ENCODE measurements around the gene KRT7.

The KRT7 gene

DNA sequence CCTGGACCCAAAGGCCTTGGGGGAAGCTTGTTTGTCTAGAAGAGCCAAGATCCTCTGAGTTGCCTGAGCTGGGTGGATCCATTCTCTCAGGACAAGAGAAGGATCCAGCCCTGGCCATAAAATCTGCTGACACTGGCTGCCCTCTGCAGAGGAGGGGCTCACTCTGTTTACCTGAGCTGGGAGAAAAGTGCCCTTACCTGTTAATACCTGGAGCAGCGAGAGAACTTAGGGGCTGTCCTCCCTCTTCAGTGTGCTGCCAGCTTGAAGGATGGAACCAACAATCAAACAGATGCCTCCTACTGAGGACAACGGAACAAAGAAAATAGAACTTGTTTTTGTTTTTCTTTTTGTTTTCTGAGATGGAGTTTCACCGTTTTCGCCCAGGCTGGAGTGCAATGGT lies 7.3 kb upstream of the KRT7 start:
- DNase-seq (ENCODE audit: low read depth): no peak
- TF ChIP-seq, protein P1, sequence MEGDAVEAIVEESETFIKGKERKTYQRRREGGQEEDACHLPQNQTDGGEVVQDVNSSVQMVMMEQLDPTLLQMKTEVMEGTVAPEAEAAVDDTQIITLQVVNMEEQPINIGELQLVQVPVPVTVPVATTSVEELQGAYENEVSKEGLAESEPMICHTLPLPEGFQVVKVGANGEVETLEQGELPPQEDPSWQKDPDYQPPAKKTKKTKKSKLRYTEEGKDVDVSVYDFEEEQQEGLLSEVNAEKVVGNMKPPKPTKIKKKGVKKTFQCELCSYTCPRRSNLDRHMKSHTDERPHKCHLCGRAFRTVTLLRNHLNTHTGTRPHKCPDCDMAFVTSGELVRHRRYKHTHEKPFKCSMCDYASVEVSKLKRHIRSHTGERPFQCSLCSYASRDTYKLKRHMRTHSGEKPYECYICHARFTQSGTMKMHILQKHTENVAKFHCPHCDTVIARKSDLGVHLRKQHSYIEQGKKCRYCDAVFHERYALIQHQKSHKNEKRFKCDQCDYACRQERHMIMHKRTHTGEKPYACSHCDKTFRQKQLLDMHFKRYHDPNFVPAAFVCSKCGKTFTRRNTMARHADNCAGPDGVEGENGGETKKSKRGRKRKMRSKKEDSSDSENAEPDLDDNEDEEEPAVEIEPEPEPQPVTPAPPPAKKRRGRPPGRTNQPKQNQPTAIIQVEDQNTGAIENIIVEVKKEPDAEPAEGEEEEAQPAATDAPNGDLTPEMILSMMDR (IDR thresholded peaks at IDR 0.05; ENCODE audit: insufficient read depth, low read depth, low read length, missing control alignments): no peak
- H3K4me3 ChIP-seq (ENCODE audit: low read length): no peak overlapping the region

DNA sequence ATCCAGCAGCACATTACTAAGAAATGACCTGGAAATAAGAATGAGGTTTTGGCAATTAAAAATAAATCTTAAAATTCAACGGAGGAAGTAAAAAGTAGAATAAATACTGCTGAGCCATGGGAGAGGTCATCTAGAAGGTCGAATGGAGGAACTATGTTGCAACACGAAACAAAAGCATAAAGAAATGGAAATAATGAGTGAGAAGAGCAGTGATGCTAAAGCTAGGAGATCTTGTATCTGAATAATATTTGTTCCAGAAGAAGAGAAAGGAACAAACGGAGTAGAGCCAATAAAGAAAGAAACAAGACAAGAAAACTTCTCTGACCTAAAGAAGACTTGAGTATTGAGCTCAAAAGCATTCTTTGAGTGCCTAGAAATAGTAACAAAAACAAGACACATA lies 6.6 kb upstream of the KRT7 start:
- TF ChIP-seq, protein P1 (IDR thresholded peaks at IDR 0.05; ENCODE audit: insufficient read depth, low read depth, low read length, missing control alignments): no peak
- DNase-seq (ENCODE audit: low read depth): no peak
- H3K4me3 ChIP-seq (ENCODE audit: low read length): no peak overlapping the region

DNA sequence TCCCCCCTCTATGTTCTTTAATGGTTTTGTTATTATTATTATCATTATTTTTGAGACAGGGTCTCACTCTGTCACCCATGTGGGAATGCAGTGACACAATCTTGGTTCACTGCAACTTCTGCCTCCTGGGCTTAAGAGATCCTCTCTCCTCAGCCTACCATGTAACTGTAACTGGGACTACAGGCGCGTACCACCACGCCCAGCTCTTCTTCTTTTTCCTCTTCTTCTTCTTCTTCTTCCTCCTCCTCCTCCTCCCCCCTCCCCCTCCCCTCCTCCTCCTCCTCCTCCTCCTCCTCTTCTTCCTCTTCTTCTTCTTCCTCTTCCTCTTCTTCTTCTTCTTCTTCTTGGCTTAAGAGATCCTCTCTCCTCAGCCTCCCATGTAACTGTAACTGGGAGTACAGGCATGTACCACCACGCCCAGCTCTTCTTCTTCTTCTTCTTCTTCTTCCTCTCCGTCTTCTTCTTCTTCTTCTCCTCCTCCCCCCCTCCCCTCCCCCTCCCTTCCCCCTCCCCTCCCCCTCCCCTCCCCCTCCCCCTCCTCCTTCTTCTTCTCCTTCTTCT lies 5.4 kb upstream of the KRT7 start:
- no peak for DNase-seq (ENCODE audit: low read depth)
- TF ChIP-seq, protein P1 (IDR thresholded peaks at IDR 0.05; ENCODE audit: insufficient read depth, low read depth, low read length, missing control alignments): no peak
- H3K4me3 ChIP-seq (ENCODE audit: low read length): no peak overlapping the region

DNA sequence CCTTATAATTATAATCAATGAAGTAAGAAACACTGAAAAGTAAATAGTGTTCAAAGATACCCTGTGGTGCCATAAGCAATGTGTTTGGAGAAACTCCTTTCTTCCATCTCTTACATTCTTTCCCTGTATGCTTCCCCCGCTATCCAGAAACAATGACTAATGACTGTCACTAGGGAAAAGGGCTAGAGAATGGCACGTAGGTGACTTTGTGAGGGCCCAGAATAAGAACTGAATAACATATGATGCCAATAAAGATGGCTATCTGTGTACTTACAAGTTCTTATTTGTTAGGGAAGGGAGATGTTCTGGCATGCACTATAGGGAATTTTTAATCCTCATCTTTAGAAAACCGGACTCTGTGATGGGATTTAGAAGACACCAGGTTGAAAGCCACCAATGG lies 4.7 kb upstream of the KRT7 start:
- no peak overlapping the region for H3K4me3 ChIP-seq (ENCODE audit: low read length)
- TF ChIP-seq, protein P1 (IDR thresholded peaks at IDR 0.05; ENCODE audit: insufficient read depth, low read depth, low read length, missing control alignments): no peak
- DNase-seq (ENCODE audit: low read depth): no peak

DNA sequence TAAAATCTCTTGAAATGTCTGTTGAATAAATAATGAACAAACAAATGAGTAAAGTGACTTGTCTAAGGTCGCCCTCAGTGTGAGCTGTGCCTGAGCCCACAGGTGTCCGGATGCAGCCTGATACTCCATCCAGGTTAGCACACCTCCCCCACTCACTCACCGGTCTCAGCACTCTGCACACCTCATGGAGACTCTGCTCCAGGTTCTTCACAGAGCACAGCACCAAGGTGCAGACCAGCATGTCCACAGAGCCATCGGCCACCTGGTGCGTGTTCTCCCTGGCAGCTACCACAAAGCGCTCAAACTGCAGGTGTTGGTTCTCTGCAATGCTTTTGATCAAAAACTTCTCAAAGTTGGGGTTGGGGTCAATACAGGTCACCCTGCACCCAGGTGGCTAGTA lies 4.1 kb upstream of the KRT7 start:
- no peak for DNase-seq (ENCODE audit: low read depth)
- no peak overlapping the region for H3K4me3 ChIP-seq (ENCODE audit: low read length)
- TF ChIP-seq, protein P1 (IDR thresholded peaks at IDR 0.05; ENCODE audit: insufficient read depth, low read depth, low read length, missing control alignments): no peak

DNA sequence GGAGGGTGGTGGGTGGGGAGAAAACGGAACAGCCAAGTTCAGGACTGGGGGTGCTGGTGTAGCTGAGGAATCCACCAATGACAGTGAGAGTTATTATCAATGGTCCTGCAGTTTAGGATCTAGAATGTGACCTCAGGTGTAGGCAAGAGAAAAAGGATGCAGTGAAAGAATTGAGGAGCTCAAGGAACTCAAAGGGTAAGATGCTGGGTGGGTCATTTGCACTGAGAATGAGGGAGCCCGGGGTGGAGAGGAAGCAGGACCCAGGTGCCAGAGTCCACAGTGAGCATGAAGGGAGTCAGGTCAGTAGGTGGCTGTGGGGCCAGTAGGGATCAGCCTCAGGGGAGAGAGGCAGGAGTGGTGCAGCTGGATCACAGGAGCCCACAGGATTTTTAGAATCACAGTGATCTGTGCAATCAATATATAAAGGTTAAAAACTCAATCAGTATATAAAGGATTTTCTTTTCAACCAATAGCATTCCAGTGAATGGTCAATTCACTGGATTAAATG lies 3.2 kb upstream of the KRT7 start:
- TF ChIP-seq, protein P1 (IDR thresholded peaks at IDR 0.05; ENCODE audit: insufficient read depth, low read depth, low read length, missing control alignments): no peak
- DNase-seq (ENCODE audit: low read depth): no peak
- no peak overlapping the region for H3K4me3 ChIP-seq (ENCODE audit: low read length)
